Testis (tissue), 3 donors: ENCODE results near the gene PDE10A. TPM values are rescaled to one million over a fixed set of nuclear protein-coding genes. Genes with fewer than 3 reads are reported as not detected.

ENCODE experiments used
- DNase-seq: peaks from one replicate; pipeline ENCODE4 v3.0.0-alpha.2; 2019
- H3K27ac ChIP-seq, 2 donors: fragments of 200-600 bp; sonication (generic); one replicate each; pipeline ENCODE4 v1.5.1; 2019
- H3K27me3 ChIP-seq: fragments of 200-600 bp; sonication (generic); one replicate; pipeline ENCODE4 v1.5.1; 2019
- H3K36me3 ChIP-seq: fragments of 200-600 bp; sonication (generic); one replicate; pipeline ENCODE4 v1.5.1; 2017; ENCODE audit warnings: low read depth; ENCODE audit errors: missing control alignments
- H3K4me1 ChIP-seq: fragments of 200-600 bp; sonication (generic); one replicate; pipeline ENCODE4 v1.5.1; 2019
- H3K4me3 ChIP-seq, 2 donors: fragments of 200-600 bp; sonication (generic); one replicate each; pipeline ENCODE4 v1.5.1; 2017 to 2019
- H3K9me3 ChIP-seq: fragments of 200-600 bp; sonication (generic); one replicate; pipeline ENCODE4 v1.5.1; 2017
- POLR2A ChIP-seq: fragments of 450-650 bp; IDR thresholded peaks from one replicate; pipeline ENCODE4 v1.6.1; 2017; ENCODE audit warnings: antibody characterized with exemption, mild to moderate bottlenecking, moderate library complexity
- WGBS, 2 donors: methylation state at CpG; one replicate each; pipeline ENCODE4 v1.1.5; 2018; 5-methylcytosine and 5-hydroxymethylcytosine counted together
- intact Hi-C: fragments of 100-400 bp; cut with DNase I; formaldehyde crosslinking; loops from one replicate; pipeline ENCODE4 v1.15.1; 2023; ENCODE audit warnings: low total_unique reads
- polyA plus RNA-seq: library from polyadenylated mRNA; stranded (reverse); fragments of 350-450 nt; fragmentation: Illumina TruSeq; extraction: RNeasy Lipid Tissue Mini Kit (QIAGEN cat#74804); gene quantifications from one replicate; pipeline ENCODE4 v1.2.3, GENCODE V29; 2014; ENCODE audit warnings: low read depth, low replicate concordance; ENCODE audit not compliant: insufficient read depth
- total RNA-seq, 2 donors: library from RNA; depleted of rRNA; stranded (reverse); fragments of >200 nt; gene quantifications; one replicate each; pipeline ENCODE4 v1.2.3, GENCODE V29; 2016
- TF ChIP-seq, protein P1 (sequence below), 3 experiments: fragments of 450-650 bp in 2 of 3; fragments of 200-600 bp in 1 of 3; sonication (generic) in 1 of 3; IDR thresholded peaks; one replicate each; pipeline ENCODE4 v1.5.1; 2016 to 2019; ENCODE audit warnings: antibody characterized with exemption in 3 of 3, mild to moderate bottlenecking in 2 of 3, moderate library complexity in 1 of 3

Gene PDE10A
- total and polyA plus RNA-seq, 3 donors from 2014 or later: 15.5 to 22.0 (median 18.0) TPM

DNA sequence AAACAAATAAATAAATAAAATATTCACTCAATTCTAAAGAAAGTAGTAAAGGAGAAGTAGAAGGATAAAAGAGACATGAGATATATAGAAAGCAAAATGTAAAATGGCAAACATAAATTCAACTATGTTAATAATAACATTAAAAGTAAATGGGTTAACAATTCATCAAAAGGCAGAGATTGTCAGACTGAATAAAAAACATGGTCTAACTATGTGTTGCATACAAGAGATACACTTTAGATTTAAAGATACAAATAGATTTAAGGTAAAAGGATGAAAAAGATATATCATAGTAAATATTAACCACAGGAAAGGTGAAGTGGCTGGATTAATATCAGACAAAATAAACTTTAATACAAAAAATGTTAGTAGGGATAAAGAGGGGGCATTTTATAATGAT lies 35.8 kb upstream of the PDE10A start:
- Histone ChIP-seq H3K9me3 (no peaks in the 10 kb centered on the region), H3K4me1 (no peaks in the 10 kb centered on the region), H3K27me3 (no peaks in the 10 kb centered on the region), H3K27ac (no peak overlapping the region), H3K36me3 (no peaks in the 10 kb centered on the region), H3K4me3 (no peak overlapping the region)
- TF ChIP-seq, protein P1, sequence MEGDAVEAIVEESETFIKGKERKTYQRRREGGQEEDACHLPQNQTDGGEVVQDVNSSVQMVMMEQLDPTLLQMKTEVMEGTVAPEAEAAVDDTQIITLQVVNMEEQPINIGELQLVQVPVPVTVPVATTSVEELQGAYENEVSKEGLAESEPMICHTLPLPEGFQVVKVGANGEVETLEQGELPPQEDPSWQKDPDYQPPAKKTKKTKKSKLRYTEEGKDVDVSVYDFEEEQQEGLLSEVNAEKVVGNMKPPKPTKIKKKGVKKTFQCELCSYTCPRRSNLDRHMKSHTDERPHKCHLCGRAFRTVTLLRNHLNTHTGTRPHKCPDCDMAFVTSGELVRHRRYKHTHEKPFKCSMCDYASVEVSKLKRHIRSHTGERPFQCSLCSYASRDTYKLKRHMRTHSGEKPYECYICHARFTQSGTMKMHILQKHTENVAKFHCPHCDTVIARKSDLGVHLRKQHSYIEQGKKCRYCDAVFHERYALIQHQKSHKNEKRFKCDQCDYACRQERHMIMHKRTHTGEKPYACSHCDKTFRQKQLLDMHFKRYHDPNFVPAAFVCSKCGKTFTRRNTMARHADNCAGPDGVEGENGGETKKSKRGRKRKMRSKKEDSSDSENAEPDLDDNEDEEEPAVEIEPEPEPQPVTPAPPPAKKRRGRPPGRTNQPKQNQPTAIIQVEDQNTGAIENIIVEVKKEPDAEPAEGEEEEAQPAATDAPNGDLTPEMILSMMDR (IDR thresholded peaks at IDR 0.05): no peak
- TF ChIP-seq POLR2A: no peak
- intact Hi-C loops: no loop called here
- DNase-seq: no peak

DNA sequence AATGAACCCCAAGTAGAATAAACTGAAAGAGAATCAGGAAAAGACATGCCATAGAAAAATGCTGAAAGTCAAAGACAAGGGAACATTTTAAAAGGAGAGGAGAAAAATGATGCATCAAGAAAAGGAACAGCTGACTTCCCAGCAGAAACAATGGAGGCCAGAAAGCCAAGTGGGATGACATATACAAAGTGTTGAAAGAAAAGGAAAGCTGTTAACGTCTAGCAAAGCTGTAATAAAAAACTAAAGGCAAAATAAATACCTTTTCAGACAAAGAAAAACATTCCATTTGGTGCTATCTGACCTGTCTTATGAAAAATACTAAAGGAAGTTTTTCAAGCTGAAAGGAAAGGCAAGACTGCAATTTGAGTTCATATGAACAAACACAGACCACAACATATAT lies 34.1 kb upstream of the PDE10A start:
- H3K4me3 ChIP-seq: no peak overlapping the region
- H3K27ac ChIP-seq: no peak overlapping the region
- no peak for TF ChIP-seq POLR2A
- TF ChIP-seq, protein P1 (IDR thresholded peaks at IDR 0.05): no peak
- no peaks in the 10 kb centered on the region for H3K36me3 ChIP-seq
- no peak for DNase-seq
- H3K27me3 ChIP-seq: no peaks in the 10 kb centered on the region
- intact Hi-C loops: no loop called here
- WGBS, 2 donors: 36 to 57% methylated on average over 1 of the region's 1 CpG
- H3K9me3 ChIP-seq: no peaks in the 10 kb centered on the region
- H3K4me1 ChIP-seq: no peaks in the 10 kb centered on the region

DNA sequence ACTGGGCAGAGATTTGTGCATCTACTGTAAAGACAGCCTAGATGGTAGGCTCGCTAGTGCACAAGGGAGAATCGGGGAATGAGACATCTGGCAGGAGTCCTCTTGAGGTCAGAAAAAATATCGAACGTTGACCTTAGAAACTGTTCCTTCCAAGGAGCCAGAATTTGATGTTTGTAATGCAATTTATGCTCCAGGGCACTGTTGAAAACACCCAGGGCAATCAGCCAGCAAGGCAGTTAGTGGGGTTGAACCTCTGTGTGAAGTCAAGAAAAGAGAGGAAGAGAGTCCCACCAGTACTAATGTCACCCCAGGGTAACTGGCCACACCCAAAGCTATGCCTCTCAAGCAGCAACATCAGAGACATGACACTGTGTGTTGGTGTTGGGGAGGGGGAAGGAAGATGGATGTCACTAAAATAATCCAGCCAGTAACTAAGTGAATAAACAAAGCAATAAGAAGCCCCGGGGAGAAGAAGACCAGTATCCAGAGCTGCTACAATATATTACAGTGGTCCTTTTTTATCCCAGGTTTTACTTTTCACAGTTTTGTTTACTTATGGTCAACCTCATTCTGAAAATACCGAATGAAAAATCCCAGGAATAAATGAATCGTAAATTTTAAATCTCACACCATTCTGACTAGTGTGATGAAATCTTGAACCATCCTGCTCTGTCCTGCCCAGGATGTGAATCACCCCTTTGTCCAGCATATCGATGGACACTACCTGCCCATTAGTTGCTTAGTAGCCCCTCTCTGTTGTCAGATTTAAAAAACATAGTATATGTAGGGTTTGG lies 32.9 kb upstream of the PDE10A start:
- TF ChIP-seq, protein P1 (IDR thresholded peaks at IDR 0.05): no peak
- TF ChIP-seq POLR2A: no peak
- H3K4me3 ChIP-seq: no peak overlapping the region
- WGBS, 2 donors: 64 to 76% methylated on average over 8 of the region's 8 CpGs
- no peaks in the 10 kb centered on the region for H3K27me3 ChIP-seq
- no peaks in the 10 kb centered on the region for H3K9me3 ChIP-seq
- no peak overlapping the region for H3K27ac ChIP-seq
- DNase-seq: no peak
- intact Hi-C loops: no loop called here
- no peaks in the 10 kb centered on the region for H3K36me3 ChIP-seq
- no peaks in the 10 kb centered on the region for H3K4me1 ChIP-seq

DNA sequence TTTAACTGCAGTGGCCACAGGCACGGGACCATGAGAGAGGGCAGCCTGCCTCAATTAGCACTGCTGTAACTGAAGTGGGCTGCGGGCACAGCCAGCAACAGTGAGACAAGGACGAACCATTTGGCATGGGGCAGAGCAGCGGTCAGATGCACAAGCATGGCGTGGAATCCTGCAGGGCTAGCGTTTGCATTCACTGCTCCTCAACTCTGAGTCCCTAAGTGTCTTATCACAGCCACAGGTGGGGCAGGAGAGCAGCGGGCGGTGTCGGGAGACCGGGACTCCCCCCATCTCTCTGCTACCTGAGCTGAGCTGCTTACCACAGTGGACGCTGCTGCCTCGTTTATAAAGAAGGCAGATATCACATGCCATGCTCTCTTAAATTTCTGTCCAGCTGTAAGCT lies 31.3 kb upstream of the PDE10A start:
- H3K36me3 ChIP-seq: no peaks in the 10 kb centered on the region
- TF ChIP-seq POLR2A: no peak
- TF ChIP-seq, protein P1 (IDR thresholded peaks at IDR 0.05): no peak

DNA sequence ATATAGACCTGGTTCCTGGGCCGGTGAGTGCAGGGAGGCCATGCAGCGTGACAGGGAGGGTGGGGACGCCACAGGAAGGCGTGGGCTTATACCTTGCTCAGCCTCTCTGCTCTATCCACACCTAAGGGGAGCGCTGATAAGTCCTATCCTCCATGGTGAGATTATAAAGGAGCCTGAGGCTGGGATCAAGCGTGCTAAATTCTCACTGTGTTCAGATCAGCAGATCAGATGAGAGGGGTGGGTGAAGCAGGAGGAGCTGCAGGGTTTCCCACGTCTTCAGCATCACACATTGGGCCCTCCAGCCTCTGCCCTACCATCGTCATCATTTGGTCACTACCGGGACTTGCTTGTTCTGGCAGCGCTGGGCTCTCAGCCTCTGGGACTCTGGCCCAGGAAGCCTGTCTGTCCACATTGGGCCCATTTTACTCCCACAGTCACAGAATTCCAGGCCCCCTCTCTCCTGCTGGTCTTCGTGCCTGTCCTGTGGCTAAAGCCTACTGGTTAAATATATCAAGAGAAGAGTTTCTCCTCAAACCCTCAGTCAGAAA lies 29.1 kb upstream of the PDE10A start:
- 85 to 92% methylated on average over 11 of the region's 11 CpGs for WGBS, 2 donors
- Histone ChIP-seq H3K36me3 (no peaks in the 10 kb centered on the region), H3K9me3 (no peaks in the 10 kb centered on the region), H3K27ac (no peak overlapping the region), H3K27me3 (no peaks in the 10 kb centered on the region), H3K4me1 (no peaks in the 10 kb centered on the region), H3K4me3 (no peak overlapping the region)
- TF ChIP-seq POLR2A: no peak
- TF ChIP-seq, protein P1 (IDR thresholded peaks at IDR 0.05): no peak
- intact Hi-C loops: no loop called here
- DNase-seq: no peak

More for the DNA sequence above, 31.3 kb upstream of the PDE10A start:
- Histone ChIP-seq H3K4me3 (no peak overlapping the region), H3K27me3 (no peaks in the 10 kb centered on the region), H3K9me3 (no peaks in the 10 kb centered on the region), H3K4me1 (no peaks in the 10 kb centered on the region), H3K27ac (no peak overlapping the region)
- no peak for DNase-seq
- intact Hi-C loops: no loop called here
- 56 to 58% methylated on average over 12 of the region's 12 CpGs for WGBS, 2 donors
